Smooth muscle cell (in vitro differentiated cells): Measurements from ENCODE around the gene PCBD1. TPM values are rescaled to one million over a fixed set of nuclear protein-coding genes. Genes with fewer than 3 reads are reported as not detected.
"Not testable (repeated sequence)": the region's sequence is repeated elsewhere in the genome, so short reads cannot be mapped to it uniquely, and the experiment has no call there.

ENCODE experiments used
- DNase-seq: peaks from one replicate; lab custom pipeline; 2025; ENCODE audit not compliant: unreplicated experiment; lab: John Stamatoyannopoulos, UW
- H2AFZ ChIP-seq: fragments of 200-600 bp; sonication (generic); 2 replicates; pipeline ENCODE4 v1.6.0; 2016; ENCODE audit warnings: antibody characterized with exemption, low read depth, mild to moderate bottlenecking
- H3F3A ChIP-seq: fragments of 200-600 bp; sonication (generic); 2 replicates; pipeline ENCODE4 v1.6.0; 2017; ENCODE audit warnings: antibody characterized with exemption, low read depth
- H3K27ac ChIP-seq: fragments of 200-600 bp; sonication (generic); 2 replicates; pipeline ENCODE4 v1.5.1; 2016; ENCODE audit warnings: low read depth, mild to moderate bottlenecking
- H3K27me3 ChIP-seq: fragments of 200-600 bp; sonication (generic); 2 replicates; pipeline ENCODE4 v1.6.1; 2016; ENCODE audit warnings: low read depth, mild to moderate bottlenecking
- H3K36me3 ChIP-seq: fragments of 200-600 bp; sonication (generic); 2 replicates; pipeline ENCODE4 v1.5.1; 2016; ENCODE audit warnings: low read depth
- H3K4me1 ChIP-seq: fragments of 200-600 bp; sonication (generic); 2 replicates; pipeline ENCODE4 v1.5.1; 2016; ENCODE audit warnings: low read depth
- H3K4me2 ChIP-seq: fragments of 200-600 bp; sonication (generic); 2 replicates; pipeline ENCODE4 v1.6.0; 2016; ENCODE audit warnings: mild to moderate bottlenecking
- H3K4me3 ChIP-seq: fragments of 200-600 bp; sonication (generic); 2 replicates; pipeline ENCODE4 v1.5.1; 2016; ENCODE audit warnings: mild to moderate bottlenecking
- H3K79me2 ChIP-seq: fragments of 200-600 bp; sonication (generic); 2 replicates; pipeline ENCODE4 v1.6.0; 2016; ENCODE audit warnings: low read depth, mild to moderate bottlenecking
- H3K9ac ChIP-seq: fragments of 200-600 bp; sonication (generic); 2 replicates; pipeline ENCODE4 v1.6.0; 2016; ENCODE audit warnings: low read depth
- H3K9me3 ChIP-seq: fragments of 200-600 bp; sonication (generic); replicated peaks from 2 replicates; pipeline ENCODE4 v1.5.1; 2016; ENCODE audit warnings: low read depth
- H4K20me1 ChIP-seq: fragments of 200-600 bp; sonication (generic); 2 replicates; pipeline ENCODE4 v1.6.0; 2016; ENCODE audit warnings: low read depth
- WGBS: methylation state at CpG from one replicate; pipeline ENCODE4 v1.1.7; 2016; ENCODE audit warnings: low lambda C conversion rate; 5-methylcytosine and 5-hydroxymethylcytosine counted together
- polyA plus RNA-seq: library from polyadenylated mRNA; unstranded; fragments of >200 nt; fragmentation: Nextera tagmentation; extraction: Ambion mirVana; gene quantifications from 2 replicates; pipeline ENCODE4 v1.2.1, GENCODE V29; 2016
- total RNA-seq: library from RNA; depleted of rRNA; stranded (reverse); fragments of >200 nt; gene quantifications from 2 replicates; pipeline ENCODE4 v1.2.3, GENCODE V29; 2014
- TF ChIP-seq, protein P1 (sequence below): fragments of 200-600 bp; sonication (generic); IDR thresholded peaks from 2 replicates; pipeline ENCODE4 v1.5.1; 2017; ENCODE audit warnings: borderline replicate concordance, mild to moderate bottlenecking, antibody characterized with exemption; ENCODE audit not compliant: insufficient read depth, poor library complexity, severe bottlenecking

PCBD1 gene
- total and polyA plus RNA-seq, 2 experiments from 2014 or later: 34.7 TPM

DNA sequence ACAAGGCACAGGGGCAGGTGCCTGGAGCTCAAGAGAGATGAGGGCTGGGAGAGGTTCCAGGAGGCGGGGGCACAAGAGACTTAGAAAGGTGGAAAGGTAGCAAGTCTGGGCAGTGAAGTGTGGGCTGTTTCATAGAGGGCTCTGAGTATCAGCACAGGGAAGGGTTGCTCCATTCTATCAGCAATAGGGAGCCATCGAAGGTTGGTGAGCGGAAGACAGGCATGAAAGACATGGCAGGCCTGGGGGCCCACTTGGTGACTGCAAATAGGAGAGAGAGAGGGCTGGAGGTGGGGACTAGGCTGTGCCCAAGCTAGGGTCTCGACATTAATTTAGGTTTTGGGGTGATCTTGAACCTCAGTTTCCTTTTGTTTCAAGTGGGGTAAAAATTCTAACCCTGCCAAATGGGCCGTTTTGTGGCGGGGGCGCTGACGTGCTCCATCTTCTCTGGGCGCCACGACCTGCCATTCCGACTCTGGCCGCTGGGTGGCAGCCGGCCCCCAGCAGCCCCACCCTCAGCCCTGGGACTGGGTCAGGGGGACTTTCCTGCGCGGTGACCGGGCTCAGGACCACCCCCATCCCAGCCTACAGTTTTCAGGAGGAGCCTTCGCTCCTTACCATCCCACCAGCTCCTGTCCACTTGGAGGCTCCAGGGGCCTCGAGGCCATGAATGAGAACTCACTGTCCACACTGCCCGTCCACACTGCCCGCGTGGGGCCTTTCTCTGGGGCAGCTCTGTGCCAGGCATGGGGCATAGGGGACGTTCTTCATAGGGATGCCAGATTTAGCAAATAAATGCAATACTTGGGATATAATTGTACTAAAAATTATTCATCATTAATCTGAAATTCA, 37.2 kb upstream of the PCBD1 start:
- Histone ChIP-seq H3K9ac (no peak overlapping the region), H3K4me1 (peaks cover 2% of the 10 kb centered on the region), H3F3A (peaks cover 1% of the 10 kb centered on the region), H3K27me3 (peaks cover 26% of the 10 kb centered on the region), H4K20me1 (peaks cover 19% of the 10 kb centered on the region), H3K79me2 (no peaks in the 10 kb centered on the region), H2AFZ (no peak overlapping the region), H3K27ac (no peak overlapping the region), H3K4me3 (no peak overlapping the region), H3K9me3 (no peaks in the 10 kb centered on the region), H3K4me2 (no peak overlapping the region), H3K36me3 (no peaks in the 10 kb centered on the region)
- TF ChIP-seq, protein P1, sequence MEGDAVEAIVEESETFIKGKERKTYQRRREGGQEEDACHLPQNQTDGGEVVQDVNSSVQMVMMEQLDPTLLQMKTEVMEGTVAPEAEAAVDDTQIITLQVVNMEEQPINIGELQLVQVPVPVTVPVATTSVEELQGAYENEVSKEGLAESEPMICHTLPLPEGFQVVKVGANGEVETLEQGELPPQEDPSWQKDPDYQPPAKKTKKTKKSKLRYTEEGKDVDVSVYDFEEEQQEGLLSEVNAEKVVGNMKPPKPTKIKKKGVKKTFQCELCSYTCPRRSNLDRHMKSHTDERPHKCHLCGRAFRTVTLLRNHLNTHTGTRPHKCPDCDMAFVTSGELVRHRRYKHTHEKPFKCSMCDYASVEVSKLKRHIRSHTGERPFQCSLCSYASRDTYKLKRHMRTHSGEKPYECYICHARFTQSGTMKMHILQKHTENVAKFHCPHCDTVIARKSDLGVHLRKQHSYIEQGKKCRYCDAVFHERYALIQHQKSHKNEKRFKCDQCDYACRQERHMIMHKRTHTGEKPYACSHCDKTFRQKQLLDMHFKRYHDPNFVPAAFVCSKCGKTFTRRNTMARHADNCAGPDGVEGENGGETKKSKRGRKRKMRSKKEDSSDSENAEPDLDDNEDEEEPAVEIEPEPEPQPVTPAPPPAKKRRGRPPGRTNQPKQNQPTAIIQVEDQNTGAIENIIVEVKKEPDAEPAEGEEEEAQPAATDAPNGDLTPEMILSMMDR: peak; percentile 82
- peak; percentile 15 for DNase-seq
- WGBS: 41% methylated on average over 18 of the region's 22 CpGs

DNA sequence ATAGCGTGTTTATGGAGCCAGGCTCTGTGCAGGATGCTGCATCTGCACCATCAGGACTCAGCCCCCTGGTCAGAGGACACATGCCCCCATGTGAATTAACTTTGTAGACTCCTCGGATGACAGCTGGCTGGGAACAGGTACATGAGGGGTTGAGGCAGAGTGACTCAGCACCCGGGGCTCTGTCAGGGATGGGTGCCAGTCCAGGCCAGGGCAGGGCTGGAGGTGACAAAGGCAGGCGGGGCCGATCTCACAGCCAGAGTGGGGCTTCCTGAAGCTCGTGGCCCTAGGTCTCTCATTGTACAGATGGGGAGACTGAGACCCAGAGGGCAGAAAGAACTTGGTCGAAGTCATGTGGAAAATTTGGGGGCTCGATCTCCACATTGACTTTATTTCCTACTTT, 35.3 kb upstream of the PCBD1 start:
- Histone ChIP-seq H3K79me2 (no peaks in the 10 kb centered on the region), H3F3A (no peaks in the 10 kb centered on the region), H3K27me3 (peaks cover 26% of the 10 kb centered on the region), H3K9me3 (no peaks in the 10 kb centered on the region), H3K4me3 (no peak overlapping the region), H3K27ac (no peak overlapping the region), H3K9ac (no peak overlapping the region), H3K4me2 (no peak overlapping the region), H2AFZ (no peak overlapping the region), H3K36me3 (no peaks in the 10 kb centered on the region), H3K4me1 (no peaks in the 10 kb centered on the region), H4K20me1 (peaks cover 19% of the 10 kb centered on the region)
- WGBS: 90% methylated on average over 8 of the region's 8 CpGs
- TF ChIP-seq, protein P1: no peak
- DNase-seq: no peak

DNA sequence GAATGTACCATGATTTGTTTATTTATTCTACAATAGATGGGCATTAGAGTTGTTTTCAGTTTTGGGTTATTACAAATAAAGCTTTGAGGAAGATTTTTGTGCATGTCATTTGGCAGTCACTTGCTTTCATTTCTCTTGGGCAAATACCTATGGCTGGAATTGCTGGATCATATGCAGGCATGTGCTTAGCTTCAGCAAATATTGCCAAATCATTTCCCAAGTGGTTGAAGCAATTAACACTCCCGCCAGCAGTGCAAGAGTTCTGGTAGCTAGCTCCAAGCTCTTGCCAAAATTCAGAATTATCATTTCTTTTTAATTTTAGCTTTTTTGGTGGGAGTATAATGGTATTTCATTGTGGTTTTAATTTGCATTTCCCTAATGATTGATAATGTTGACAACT, 32.9 kb upstream of the PCBD1 start:
- no peaks in the 10 kb centered on the region for H3F3A ChIP-seq
- no peak overlapping the region for H2AFZ ChIP-seq
- H4K20me1 ChIP-seq: no peaks in the 10 kb centered on the region
- H3K4me3 ChIP-seq: no peak overlapping the region
- no peaks in the 10 kb centered on the region for H3K4me1 ChIP-seq
- H3K9me3 ChIP-seq: no peaks in the 10 kb centered on the region
- no peaks in the 10 kb centered on the region for H3K79me2 ChIP-seq
- no peak overlapping the region for H3K4me2 ChIP-seq
- no peak overlapping the region for H3K27ac ChIP-seq
- 90% methylated on average over 1 of the region's 1 CpG for WGBS
- DNase-seq: no peak
- TF ChIP-seq, protein P1: no peak
- H3K36me3 ChIP-seq: no peaks in the 10 kb centered on the region
- H3K27me3 ChIP-seq: peaks cover 47% of the 10 kb centered on the region
- H3K9ac ChIP-seq: no peak overlapping the region

DNA sequence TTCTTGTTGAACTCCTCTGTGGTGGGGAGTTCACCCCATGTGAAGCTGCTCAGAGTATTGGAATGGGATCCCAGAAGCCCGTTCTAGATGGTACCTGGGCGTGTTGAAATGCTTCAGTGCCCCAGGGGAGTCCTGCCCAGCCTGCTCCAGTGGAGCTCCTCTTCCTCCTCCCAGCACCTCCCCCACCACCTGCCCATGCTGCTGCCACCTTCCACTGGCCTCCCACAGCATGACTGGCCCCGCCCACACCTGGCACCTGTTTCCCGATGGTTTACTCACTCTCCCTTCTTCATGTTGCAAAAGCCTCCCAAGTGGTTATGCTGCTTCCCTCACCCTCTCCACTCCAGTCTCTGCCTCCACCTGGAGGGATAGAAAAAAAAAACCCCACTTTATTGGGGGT, 32.2 kb upstream of the PCBD1 start:
- Histone ChIP-seq H3K79me2 (no peaks in the 10 kb centered on the region), H3K4me2 (no peak overlapping the region), H3K4me1 (no peaks in the 10 kb centered on the region), H3K9me3 (no peaks in the 10 kb centered on the region), H3K4me3 (no peak overlapping the region), H4K20me1 (no peaks in the 10 kb centered on the region), H3K36me3 (no peaks in the 10 kb centered on the region), H3K27me3 (peaks cover 55% of the 10 kb centered on the region), H3K9ac (no peak overlapping the region), H2AFZ (no peak overlapping the region), H3F3A (no peaks in the 10 kb centered on the region), H3K27ac (no peak overlapping the region)
- WGBS: 64% methylated on average over 4 of the region's 4 CpGs
- TF ChIP-seq, protein P1: no peak
- no peak for DNase-seq

DNA sequence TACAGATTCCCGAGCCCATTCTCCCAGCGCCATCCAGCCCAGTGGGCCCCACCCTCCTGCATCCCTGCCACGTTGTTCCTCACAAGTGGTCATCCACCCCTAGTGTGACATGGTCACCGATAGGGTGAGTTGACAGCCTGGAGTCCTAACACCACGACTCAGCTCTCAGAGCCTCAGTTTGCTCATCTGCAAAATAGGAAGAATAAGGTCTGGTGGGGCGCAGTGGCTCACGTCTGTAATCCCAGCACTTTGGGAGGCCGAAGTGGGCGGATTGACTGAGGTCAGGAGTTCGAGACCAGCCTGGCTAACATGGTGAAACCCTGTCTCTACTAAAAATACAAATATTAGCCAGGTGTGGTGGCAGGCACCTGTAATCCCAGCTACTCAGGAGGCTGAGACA, 31.5 kb upstream of the PCBD1 start:
- H3F3A ChIP-seq, H3K79me2 ChIP-seq, H4K20me1 ChIP-seq, H3K36me3 ChIP-seq, H3K9me3 ChIP-seq, H3K4me3 ChIP-seq, DNase-seq, H3K4me1 ChIP-seq, H3K27ac ChIP-seq, H3K4me2 ChIP-seq, H2AFZ ChIP-seq, H3K9ac ChIP-seq: not testable (repeated sequence)
- H3K27me3 ChIP-seq: peaks cover 59% of the 10 kb centered on the region
- 91% methylated on average over 10 of the region's 10 CpGs for WGBS
